ENCODE results near the gene PTK6.

DNA sequence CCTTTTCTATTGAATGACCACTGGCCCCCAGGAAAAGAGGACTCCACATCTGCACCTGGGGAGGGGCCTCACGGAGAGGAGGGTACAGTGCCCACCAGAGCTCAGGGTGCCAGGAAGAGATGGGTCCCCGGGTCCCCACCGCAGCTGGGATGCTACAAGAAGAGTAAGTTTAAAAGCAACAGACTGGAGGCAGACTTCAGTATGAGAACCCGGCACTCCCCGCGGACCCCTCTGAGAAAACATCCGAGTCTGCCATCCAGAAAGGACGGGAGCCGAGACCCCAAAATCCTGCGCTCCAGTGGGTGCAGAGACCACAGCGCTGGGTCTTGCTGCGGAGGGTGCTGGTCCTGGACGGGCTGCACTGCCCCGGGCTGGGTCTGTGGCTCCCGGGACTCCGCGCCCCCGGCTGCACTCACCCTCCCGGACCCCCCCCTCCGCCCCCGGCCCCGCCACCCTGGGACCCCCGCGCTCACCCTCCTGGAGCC lies 36.5 kb upstream of the PTK6 start:
- TF ChIP-seq CTCF (IDR thresholded peaks at IDR 0.05) (no peak), POLR2A (IDR thresholded peaks at IDR 0.05) (no peak)
